ENCODE measurements around the gene RNF217.
"Not testable (repeated sequence)": the region's sequence is repeated elsewhere in the genome, so short reads cannot be mapped to it uniquely, and the experiment has no call there.

RNF217 gene, protein sequence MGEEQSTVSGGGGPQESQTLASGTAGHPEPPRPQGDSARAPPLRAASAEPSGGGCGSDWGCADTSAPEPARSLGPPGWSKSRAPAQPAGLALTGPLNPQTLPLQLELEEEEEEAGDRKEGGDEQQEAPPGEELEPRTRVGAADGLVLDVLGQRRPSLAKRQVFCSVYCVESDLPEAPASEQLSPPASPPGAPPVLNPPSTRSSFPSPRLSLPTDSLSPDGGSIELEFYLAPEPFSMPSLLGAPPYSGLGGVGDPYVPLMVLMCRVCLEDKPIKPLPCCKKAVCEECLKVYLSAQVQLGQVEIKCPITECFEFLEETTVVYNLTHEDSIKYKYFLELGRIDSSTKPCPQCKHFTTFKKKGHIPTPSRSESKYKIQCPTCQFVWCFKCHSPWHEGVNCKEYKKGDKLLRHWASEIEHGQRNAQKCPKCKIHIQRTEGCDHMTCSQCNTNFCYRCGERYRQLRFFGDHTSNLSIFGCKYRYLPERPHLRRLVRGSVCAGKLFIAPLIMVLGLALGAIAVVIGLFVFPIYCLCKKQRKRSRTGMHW

GRCh38 chr6:124961777-124962638 lies at the start of gene RNF217:
Gene RNF217, plus strand, starts transcription at chr6:124962437. Its CDS starts 108 bp downstream, at chr6:124962545.
- peak; percentile 32 for DNase-seq

DNA sequence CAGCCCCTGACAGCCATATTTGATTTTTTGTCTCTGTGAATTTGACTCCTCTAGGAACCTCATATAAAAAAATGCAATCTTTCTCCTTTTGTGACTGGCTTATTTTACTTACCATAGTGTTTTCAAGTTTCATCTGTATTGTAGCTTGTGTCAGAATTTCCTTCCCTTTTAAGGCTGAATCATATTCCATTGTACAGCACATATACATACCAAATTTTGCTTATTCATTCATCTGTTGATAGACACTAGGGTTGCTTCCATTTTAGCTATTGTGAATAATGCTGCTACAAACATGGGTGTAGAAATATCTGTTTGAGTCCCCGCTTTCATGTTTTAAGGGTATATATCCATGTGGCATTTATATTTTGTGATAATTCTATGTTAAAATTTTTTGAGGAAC lies 49.2 kb upstream of the RNF217 start:
- DNase-seq: no peak

GRCh38 chr6:124917769-124918168 lies 44.5 kb upstream of the RNF217 start:
- no peak for DNase-seq

DNA sequence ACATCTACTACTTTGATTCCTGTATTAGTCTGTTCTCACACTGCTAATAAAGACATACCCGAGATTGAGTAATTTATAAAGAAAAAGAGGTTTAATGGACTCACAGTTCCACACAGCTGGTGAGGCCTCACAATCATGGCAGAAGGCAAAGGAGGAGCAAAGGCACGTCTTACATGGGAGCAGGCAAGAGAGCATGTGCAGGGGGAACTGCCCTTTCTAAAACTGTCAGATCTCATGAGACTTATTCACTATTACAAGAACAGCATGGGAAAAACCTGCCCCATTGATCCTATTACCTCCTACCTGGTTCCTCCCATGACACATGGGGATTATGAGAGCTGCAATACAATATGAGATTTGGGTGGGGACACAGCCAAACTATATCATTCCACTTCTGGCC lies 42.5 kb upstream of the RNF217 start:
- DNase-seq: not testable (repeated sequence)

GRCh38 chr6:124924333-124924759 lies 37.9 kb upstream of the RNF217 start:
- no peak for DNase-seq

DNA sequence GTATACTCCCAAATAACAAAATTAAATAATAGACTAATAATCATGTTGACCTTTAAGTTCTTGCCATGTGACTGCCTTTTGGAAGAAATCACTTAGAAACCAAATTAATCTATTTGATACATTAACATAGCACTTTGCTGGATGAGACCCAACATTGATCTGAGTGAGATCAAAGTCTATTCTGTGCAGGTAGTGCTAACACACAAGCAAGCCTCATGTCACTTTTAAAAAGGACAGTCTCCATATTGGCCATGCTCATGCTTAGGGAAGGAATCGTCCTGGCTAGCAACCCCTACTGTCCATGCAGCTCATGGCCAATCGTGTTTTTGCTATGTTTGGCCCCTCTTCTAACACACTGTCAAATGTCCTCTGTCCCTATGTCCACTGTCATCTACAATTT lies 35.8 kb upstream of the RNF217 start:
- no peak for DNase-seq

GRCh38 chr6:124927806-124928205 lies 34.4 kb upstream of the RNF217 start:
- DNase-seq: no peak

DNA sequence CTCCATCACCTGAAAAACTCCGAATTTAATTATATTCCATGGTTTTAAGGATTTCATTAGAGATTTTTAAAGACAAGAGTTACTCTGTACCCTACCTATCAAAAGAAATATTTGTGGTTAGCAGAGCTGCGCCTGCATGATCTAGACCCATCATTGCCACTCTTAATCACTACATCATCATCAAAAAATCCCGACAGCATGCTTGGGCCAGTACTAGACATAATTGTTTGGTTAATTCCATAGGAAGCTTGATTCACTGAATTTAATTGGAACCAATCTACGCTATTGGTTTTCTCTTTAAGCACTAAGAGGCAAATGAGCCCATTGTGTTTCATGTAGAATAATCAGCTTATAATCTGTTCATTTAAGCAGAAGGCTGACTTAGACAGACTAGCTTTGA lies 33.4 kb upstream of the RNF217 start:
- no peak for DNase-seq

DNA sequence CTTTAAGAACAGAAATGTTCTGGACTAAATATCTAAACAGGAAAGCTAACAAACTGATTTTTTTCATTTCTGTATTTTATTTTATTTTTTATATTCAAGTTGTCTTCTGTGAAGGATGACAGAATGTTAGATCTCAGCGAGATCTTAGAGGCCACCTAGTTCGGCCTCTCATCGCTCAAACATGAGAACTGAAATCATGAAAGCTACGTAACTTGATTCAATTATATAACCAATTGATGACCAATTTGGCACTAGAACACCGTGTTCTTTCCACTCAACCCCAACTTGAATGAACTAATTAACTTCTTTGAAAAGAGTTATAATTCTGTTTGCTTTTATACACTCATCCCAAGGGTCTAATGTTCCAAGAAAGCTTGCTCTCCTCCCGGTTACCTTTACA lies 24.6 kb upstream of the RNF217 start:
- no peak for DNase-seq

DNA sequence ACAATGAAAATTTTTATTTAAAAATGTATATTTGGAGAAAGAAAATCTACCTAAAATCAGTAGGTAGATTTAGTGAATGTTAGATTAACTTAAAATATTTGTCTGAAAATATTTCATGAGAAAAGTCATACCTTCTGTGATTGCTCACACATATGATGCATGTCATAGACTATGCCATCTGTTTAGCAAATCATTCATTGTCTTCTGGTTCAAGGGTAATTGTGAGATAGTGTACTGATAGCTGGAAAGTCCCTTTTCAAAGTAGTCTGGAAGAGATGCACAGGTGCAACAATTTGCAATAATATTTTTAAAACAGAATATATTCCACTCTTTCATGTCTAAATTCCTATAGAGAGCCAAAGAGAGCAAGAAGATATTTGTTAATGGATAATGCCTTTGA lies 21.0 kb upstream of the RNF217 start:
- no peak for DNase-seq

DNA sequence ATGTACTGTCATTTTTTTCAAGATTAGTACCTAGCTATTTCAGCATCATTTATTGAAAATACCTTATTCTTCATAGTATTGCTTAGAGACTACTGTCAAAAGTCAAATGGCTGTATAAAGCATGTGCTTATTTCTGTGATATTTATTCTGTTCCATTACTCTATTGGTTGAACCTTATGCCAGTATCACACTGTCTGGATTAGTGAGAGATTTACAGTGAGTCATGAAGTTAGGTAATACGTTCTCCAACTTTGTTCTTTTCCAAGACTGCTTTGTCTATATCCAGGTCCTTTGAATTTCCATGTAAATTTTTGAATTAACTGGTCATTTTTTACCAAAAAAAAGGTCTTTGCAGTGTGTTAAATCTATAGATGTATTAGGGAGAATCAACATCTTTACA lies 18.6 kb upstream of the RNF217 start:
- no peak for DNase-seq

DNA sequence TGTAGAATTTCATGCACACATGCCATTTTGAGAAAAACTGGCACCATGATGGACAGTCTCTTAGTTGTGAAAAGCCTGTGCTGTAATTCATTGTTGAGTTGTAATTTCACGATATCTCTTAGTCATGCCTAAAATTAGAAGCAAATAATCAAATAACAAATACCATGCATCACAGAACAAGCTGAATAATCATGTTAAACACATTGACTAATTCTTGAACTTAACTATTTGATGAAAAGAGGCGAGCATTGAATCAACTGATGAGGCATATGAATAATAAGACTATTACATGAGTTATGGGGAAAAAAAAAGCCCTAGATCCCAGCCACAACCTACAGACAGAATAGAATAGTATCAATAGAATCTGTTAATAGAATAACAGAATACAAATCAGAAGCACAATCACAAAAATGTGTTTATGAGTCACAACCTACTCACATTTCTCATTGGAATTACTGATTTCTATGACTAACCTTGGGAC lies 14.2 kb upstream of the RNF217 start:
- no peak for DNase-seq

DNA sequence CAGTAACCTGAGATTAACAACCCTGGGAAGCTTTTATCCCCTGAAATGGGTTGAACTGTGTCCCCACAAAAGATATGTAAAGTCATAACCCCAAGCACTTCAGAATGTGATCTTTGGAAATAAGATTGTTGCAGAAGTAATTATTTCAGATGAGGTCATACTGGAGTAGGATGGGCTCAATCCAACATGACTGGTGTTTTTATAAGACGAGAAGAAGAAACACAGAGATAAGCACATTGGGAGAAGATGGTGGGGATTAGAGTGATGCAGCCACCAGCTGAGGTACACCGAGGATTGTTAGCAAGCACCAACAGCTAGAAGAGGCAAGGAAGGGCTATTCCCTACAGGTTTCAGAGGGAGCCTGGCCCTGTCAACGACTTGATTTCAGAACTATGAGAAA lies 12.5 kb upstream of the RNF217 start:
- DNase-seq: no peak

GRCh38 chr6:124953808-124954207 lies 8.4 kb upstream of the RNF217 start:
- no peak for DNase-seq

DNA sequence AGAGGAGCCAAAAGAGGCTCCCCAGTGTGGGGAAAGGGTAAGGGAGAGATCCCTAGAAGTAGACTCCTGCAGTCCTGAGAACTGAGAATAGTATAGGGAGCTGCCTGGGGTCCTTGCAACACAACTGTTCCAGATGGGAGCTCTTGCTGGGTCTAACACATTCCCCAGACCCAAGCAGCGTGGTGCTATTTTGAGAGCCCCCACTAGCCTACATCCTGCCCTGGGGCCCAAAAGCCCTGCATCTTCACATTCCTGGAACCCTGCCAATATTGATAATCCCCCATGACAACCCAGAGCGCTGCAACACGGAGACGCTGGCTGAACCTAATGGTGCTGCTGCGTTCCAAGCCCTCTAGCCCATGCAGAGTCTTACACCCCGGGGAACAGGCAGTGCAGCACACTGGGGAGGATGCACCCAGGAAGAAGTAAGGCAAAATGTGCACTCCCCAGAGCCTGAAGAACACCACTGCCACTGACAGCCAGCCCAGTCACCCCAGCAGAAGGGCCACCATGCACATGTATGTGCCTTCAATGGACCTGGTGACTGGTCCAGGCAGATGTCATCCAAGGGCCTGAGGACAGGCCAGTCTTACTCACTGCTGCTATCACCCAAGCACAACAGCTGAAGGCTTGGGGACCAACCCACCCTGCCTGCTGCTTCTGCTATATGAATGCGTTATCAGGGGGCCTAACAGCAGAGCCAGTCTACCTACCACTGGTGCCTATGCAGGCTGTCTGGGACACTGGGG lies 7.0 kb upstream of the RNF217 start:
- DNase-seq: no peak

DNA sequence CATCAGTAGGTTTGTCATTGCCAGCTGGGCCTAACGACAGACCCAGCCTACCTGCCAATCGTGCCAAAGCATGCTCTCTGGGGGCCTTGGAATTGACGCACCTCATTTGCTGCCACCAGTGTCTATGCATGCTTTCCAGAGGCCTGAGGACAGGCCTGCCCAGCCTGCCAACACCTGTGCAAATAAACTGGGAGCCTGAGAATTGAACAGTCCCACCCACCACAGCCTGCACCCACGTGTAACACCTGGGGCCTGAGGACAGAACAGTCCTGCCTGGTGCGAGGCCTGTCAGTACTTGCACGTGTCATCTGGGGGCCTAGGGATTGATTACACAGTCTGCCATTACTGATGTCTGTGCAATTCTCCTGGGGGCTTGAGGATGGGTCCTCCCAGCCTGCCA lies 6.2 kb upstream of the RNF217 start:
- no peak for DNase-seq

DNA sequence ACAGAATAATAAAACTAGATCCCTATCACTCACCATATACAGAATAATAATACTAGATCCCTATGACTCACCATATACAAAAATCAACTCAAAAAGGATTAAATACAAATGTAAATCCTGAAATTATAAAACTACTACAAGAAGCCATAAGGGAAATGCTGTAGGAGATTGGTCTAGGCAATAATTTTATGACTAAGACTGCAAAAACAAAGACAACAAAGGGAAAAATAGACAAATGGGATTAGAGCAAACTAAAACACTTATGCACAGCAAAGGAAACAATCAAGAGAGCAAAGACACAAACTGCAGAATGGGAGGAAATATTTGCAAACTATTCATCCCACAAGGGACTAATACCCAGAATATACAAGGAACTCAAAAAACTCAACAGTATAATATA lies 4.1 kb upstream of the RNF217 start:
- DNase-seq: no peak

DNA sequence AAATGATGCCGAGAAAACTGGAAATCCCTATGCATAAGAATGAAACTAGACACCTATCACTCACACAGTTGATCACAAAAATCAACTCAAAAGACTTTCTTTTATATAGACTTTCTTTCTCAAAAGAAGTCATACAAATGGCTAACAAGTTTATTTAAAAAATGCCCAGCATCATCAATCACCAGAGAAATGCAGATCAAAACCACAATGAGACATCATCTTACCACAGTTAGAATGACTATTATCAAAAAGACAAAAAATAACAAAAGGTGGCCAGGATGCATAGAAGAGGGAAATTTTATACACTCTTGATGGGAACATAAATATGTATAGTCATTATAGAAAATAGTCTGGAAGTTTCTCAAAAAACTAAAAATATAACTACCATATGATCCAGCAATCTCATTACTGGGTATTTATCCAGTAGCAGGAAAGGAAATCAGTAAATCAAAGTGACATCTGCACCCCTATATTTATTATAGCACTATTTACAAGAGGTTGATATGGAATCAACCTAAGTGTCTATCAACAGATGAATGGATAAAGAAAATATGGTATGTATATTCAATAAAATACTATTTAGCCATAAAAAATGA lies 3.4 kb upstream of the RNF217 start:
- DNase-seq: no peak

- no peak for DNase-seq
These were observed 1.3 kb upstream of the RNF217 start for GRCh38 chr6:124960757-124961463.

- DNase-seq: no peak
These were observed 817 bp upstream of the RNF217 start for GRCh38 chr6:124961464-124961776.

GRCh38 chr6:124962639-124963415 lies 590 bp downstream of the RNF217 start:
- DNase-seq: no peak

Measured in NCI-H510A treated with DMSO at 0.1 percent for 48 hours (cell line).